T47D (cell line): ENCODE measurements around the gene GYS1.
"Not testable (repeated sequence)": the region's sequence is repeated elsewhere in the genome, so short reads cannot be mapped to it uniquely, and the experiment has no call there.

Source experiments
- DNase-seq, 2 experiments: peaks; one replicate each; pipeline versions ENCODE4 v3.0.0 to v3.0.0-alpha.2; 2011 to 2012; ENCODE audit warnings: low read depth in 1 of 2, low spot score in 1 of 2
- JUND ChIP-seq: IDR thresholded peaks from 2 replicates; pipeline ENCODE4 v1.6.1; 2012; ENCODE audit warnings: low read depth
- in situ Hi-C: cut with HindIII; loops from 2 replicates; pipeline ENCODE4 v1.10.0; 2016; ENCODE audit warnings: low sequenced_read_pairs, low pct_unique_long_range_greater_than_20kb

Gene GYS1

GRCh38 chr19:49022116-49022515 lies 29.0 kb upstream of the GYS1 start:
- in situ Hi-C loops, result no loop called here
- no peak for DNase-seq
- no peak for TF ChIP-seq JUND

- DNase-seq, result no peak
These were observed 28.1 kb upstream of the GYS1 start for GRCh38 chr19:49020931-49021895.

GRCh38 chr19:49020342-49020741 lies 27.2 kb upstream of the GYS1 start:
- in situ Hi-C loops, result no loop called here
- no peak for TF ChIP-seq JUND
- DNase-seq, result no peak

More at GRCh38 chr19:49020931-49021895, 28.1 kb upstream of the GYS1 start:
- in situ Hi-C loops, result no loop called here
- no peak for TF ChIP-seq JUND

GRCh38 chr19:49019242-49019932 lies 26.3 kb upstream of the GYS1 start:
- TF ChIP-seq JUND, result no peak
- DNase-seq, result peak; percentile 74 to 75
- in situ Hi-C loops, result no loop called here

- in situ Hi-C loops, DNase-seq: not testable (repeated sequence)
These were observed 25.5 kb upstream of the GYS1 start for GRCh38 chr19:49018388-49019241.

GRCh38 chr19:49017666-49018351 lies 24.7 kb upstream of the GYS1 start:
- no peak for TF ChIP-seq JUND
- in situ Hi-C loops, result no loop called here
- DNase-seq, result peak in 1 of 2 experiments; percentile 45

GRCh38 chr19:49017041-49017665 lies 24.0 kb upstream of the GYS1 start, which contains the start of gene LHB:
LHB (minus strand) TSS chr19:49017091; CDS start chr19:49017081, 10 bp downstream.
- in situ Hi-C loops, result no loop called here
- no peak for TF ChIP-seq JUND
- DNase-seq, result no peak

- no peak for TF ChIP-seq JUND
- in situ Hi-C loops, result no loop called here
- DNase-seq, result no peak
These were observed 23.1 kb upstream of the GYS1 start for GRCh38 chr19:49016067-49016839.

- DNase-seq, result no peak
- TF ChIP-seq JUND, result no peak
- in situ Hi-C loops, result no loop called here
These were observed 21.8 kb upstream of the GYS1 start for GRCh38 chr19:49014870-49015255.

GRCh38 chr19:49014123-49014869 lies 21.2 kb upstream of the GYS1 start:
- no peak for DNase-seq
- in situ Hi-C loops, result no loop called here
- no peak for TF ChIP-seq JUND
